Heart right ventricle (tissue), 16 donors: ENCODE results near the gene SMG6. TPM values are rescaled to one million over a fixed set of nuclear protein-coding genes. Genes with fewer than 3 reads are reported as not detected.
A peak's percentile ranks its signal among the peaks of the same experiment; 100 is the strongest.

Experiments
- ATAC-seq, 8 donors: fragments of 200-7000 bp; cut with Tn5 transposase; one replicate each; pipeline ENCODE4 v1.9.1; 2020; ENCODE audit warnings: mild to moderate bottlenecking in 8 of 8, moderate library complexity in 8 of 8, moderate number of reproducible peaks in 1 of 8
- DNase-seq, 2 donors: peaks; one replicate each; pipeline ENCODE4 v3.0.0-alpha.2; 2020
- H3K27ac ChIP-seq, 10 donors: fragments of 200-600 bp; sonication (generic) in 2 of 10; one replicate each; pipeline versions ENCODE4 v1.5.0 to v1.8.0; 2020 to 2022; ENCODE audit warnings: mild to moderate bottlenecking in 3 of 10
- H3K27me3 ChIP-seq, 7 donors: fragments of 200-600 bp; one replicate each; pipeline ENCODE4 v1.8.0; 2021 to 2022; ENCODE audit warnings: mild to moderate bottlenecking in 2 of 7
- H3K36me3 ChIP-seq, 9 donors: fragments of 200-600 bp; sonication (generic) in 1 of 9; one replicate each; pipeline versions ENCODE4 v1.5.0 to v1.8.0; 2020 to 2022; ENCODE audit warnings: mild to moderate bottlenecking in 2 of 9
- H3K4me1 ChIP-seq, 9 donors: fragments of 200-600 bp; sonication (generic) in 1 of 9; one replicate each; pipeline versions ENCODE4 v1.5.0 to v1.8.0; 2020 to 2022; ENCODE audit warnings: mild to moderate bottlenecking in 4 of 9
- H3K4me3 ChIP-seq, 10 donors: fragments of 200-600 bp; sonication (generic) in 2 of 10; one replicate each; pipeline versions ENCODE4 v1.5.0 to v1.8.0; 2020 to 2022; ENCODE audit warnings: mild to moderate bottlenecking in 7 of 10, moderate library complexity in 2 of 10
- H3K9me3 ChIP-seq, 11 donors: fragments of 200-600 bp in 10 of 11; sonication (generic) in 2 of 11; one replicate each; pipeline versions ENCODE4 v1.5.0 to v1.8.0; 2013 to 2022; ENCODE audit warnings: mild to moderate bottlenecking in 2 of 11, control low read depth in 1 of 11, moderate library complexity in 1 of 11
- CTCF ChIP-seq, 9 donors: fragments of 200-600 bp; sonication (generic) in 2 of 9; IDR thresholded peaks; one replicate each; pipeline versions ENCODE4 v1.5.0 to v1.8.0; 2021 to 2022; ENCODE audit warnings: antibody characterized with exemption in 9 of 9, mild to moderate bottlenecking in 5 of 9, moderate library complexity in 1 of 9
- WGBS, 2 donors: extraction: QIAGEN DNeasy Blood & Tissue Kit; methylation state at CpG; one replicate each; pipeline ENCODE4 v1.1.7; 2013; ENCODE audit warnings: inconsistent platforms in 1 of 2; 5-methylcytosine and 5-hydroxymethylcytosine counted together
- intact Hi-C, 10 donors: fragments of 100-400 bp; cut with DNase I; formaldehyde crosslinking; loops; one replicate each; pipeline versions ENCODE4 v1.11.1 to v1.14.2; 2022
- polyA plus RNA-seq, 2 donors: library from polyadenylated mRNA; stranded (reverse); fragments of 200-250 nt; gene quantifications; one replicate each; pipeline ENCODE4 v1.2.3, GENCODE V29; 2013
- total RNA-seq, 10 donors: library from RNA; stranded (reverse); fragmentation: NEBNext Ultra II Directional in 3 of 10; extraction: Animal tissue kit (Norgen Biotek cat#: 25700) in 3 of 10; gene quantifications; one replicate each; pipeline versions ENCODE4 v1.2.1 to v1.2.4, GENCODE V29; 2021 to 2023
- donor health status: Arrhythmogenic right ventricular cardiomyopathy.
- donor health status: ischemic (EF 13 %, LVEDD 7.1; RV severe dilation, severe dysfunction).
- donor health status: healthy with polysubstance abuse.
- donor health status: DM: no; HTN: yes; CAD: no.
- donor health status: DM: no; HTN: no; CAD: no.
- donor health status: ischemic (EF 25% LVEDD 6.9; RV normal size, moderate dysfunction).
- donor health status: ischemic (EF 25% LVEDD 5.7; RV mildly dilated, moderate dysfunction).
- donor health status: healthy.
- donor health status: DM: yes; HTN: yes; CAD: no.
- donor health status: Ischemic cardiomyopathy.
- donor health status: ischemic (EF 35%, LVEDD 5.7; RV mildly dilated, moderate dysfunction).
- donor health status: nonischemic (EF 11% LVEDD 7.7; RV severe dilation, severe dysfunction).
- donor health status: DM: yes; HTN: yes; CAD: no.
- donor health status: PGD.
- donor health status: ischemic (EF 29% LVEDD 5.4; RV normal size, mild dysfunction).
- donor health status: nonischemic (EF 23%, LVEDD 6.1; RV moderate dilation, normal function).

The SMG6 gene
- total and polyA plus RNA-seq, 12 donors, result 13.6 to 28.1 (median 19.6) TPM

DNA sequence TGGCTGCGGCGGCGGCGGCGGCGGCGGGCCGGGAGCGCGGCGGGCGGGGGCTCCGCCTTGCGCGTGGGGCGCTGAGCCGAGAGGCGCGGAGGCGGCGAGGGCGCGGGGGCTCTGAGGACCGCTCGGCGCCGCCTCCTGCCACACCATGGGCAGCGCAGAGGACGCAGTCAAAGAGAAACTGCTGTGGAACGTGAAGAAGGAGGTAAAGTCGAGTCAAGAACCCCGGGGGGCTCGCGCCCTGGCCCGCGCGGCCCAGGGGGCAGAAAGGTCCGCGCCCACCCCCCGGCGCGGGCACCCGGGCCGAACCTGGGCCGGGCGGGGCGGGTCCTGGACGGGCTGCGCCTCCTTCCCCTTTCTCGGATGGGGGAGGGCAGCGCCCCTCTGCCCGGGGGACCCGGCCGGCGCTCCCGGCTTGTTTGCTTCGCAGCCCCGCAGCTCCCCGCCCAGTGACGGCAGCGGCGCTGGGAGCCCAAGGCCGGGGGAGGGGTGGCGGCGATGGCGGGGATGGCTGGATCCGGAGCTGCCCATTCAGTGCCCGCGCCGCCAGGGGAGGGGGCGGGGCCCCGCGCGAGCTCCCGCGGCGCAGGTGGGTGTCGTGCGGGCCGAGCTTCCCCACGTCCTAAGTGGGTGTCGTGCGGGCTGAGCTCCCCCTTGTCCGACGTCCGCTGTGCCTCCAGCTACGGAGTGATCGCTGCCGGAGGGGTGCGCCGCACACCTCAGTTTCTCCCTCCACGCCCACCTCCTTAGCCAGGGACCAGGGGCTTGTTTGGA, 34.1 kb upstream of the SMG6 start:
- DNase-seq (peak; percentile 36 to 70), ATAC-seq (peak in 7 of 8 donors; percentile 13 to 58 (median 25))
- Histone ChIP-seq H3K9me3 (no peaks in the 10 kb centered on the region), H3K4me1 (peaks cover 7 to 31% (median 25%) of the 10 kb centered on the region in 9 donors), H3K36me3 (peaks cover 0 to 49% (median 23%) of the 10 kb centered on the region in 9 donors), H3K27me3 (no peaks in the 10 kb centered on the region), H3K4me3 (peak overlapping the region; percentile 63 to 97 (median 86)), H3K27ac (peak overlapping the region; percentile 63 to 92 (median 86))
- intact Hi-C loops, result no loop called here
- WGBS, 2 donors, result 1 to 2% methylated on average over 57 to 91 of the region's 92 CpGs
- TF ChIP-seq CTCF (IDR thresholded peaks at IDR 0.05), result peak in 2 of 9 donors; percentile 9 to 10

DNA sequence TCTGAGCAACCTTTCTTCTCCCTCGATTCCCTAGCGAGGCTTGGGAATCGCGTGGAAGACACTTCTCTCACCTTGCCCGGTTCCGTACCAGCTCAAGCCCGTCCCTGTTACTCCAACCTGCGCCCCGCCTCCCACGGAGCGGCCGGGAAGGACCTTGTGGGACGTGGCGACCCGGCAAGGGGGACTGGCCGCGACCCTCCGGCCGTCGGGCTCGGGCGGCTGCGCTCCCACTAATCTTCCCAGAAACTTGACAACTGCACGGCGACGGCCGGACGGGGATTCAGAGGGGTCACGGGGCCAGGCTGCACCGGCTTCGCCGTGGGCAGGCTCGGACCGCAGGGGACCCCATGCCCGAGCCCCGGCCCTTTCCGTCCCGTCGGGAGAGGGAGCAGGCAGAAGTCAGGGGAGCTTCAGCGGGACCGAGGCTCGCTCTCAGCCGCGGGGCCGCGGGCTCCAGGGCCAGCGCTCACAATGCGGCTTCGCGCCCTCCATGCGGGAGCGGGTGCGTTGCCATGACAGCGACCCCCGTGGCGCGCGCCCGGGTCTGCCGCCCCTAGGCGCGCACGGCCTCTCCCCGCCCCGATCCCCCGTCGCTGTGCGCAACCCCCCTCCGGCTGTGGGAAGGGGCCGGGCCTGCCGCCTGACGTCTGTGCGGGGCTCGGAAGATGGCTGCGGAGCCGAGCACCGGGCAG, 33.4 kb upstream of the SMG6 start, which contains the start of gene SGSM2:
SGSM2 (plus strand) TSS at position 650 of the 692 bp plus-strand sequence. CDS start 188 bp downstream, outside the sequence.
- peak within 1 kb of the TSS; percentile 63 to 92 (median 86) for H3K27ac ChIP-seq
- intact Hi-C loops, result no loop called here

GRCh38 chr17:2336215-2336851, 32.7 kb upstream of the SMG6 start, which contains the start of gene TSR1:
Gene TSR1, minus strand, starts transcription at chr17:2336457. Its CDS starts 30 bp downstream, at chr17:2336427.
- no peaks in the 10 kb centered on the region for H3K27me3 ChIP-seq
- WGBS, 2 donors, result 1% methylated on average over 48 of the region's 48 CpGs
- DNase-seq, result peak; percentile 92
- TF ChIP-seq CTCF (IDR thresholded peaks at IDR 0.05), result peak in 7 of 9 donors; percentile 17 to 62 (median 39)
- peak within 1 kb of the TSS; percentile 63 to 97 (median 86) for H3K4me3 ChIP-seq
- no peaks in the 10 kb centered on the region for H3K9me3 ChIP-seq
- intact Hi-C loops, result no loop called here
- peak; percentile 95 to 99 (median 97) for ATAC-seq
- H3K27ac ChIP-seq, result peak within 1 kb of the TSS; percentile 63 to 92 (median 86)
- peaks cover 7 to 31% (median 25%) of the 10 kb centered on the region in 9 donors for H3K4me1 ChIP-seq
- peaks cover 0 to 49% (median 36%) of the 10 kb centered on the region in 9 donors for H3K36me3 ChIP-seq

More for the DNA sequence above, 33.4 kb upstream of the SMG6 start, which contains the start of gene SGSM2:
- TF ChIP-seq CTCF (IDR thresholded peaks at IDR 0.05), result no peak
- 1% methylated on average over 67 to 77 of the region's 77 CpGs for WGBS, 2 donors
- DNase-seq (peak; percentile 71 to 74), ATAC-seq (peak; percentile 67 to 87 (median 70))
- H3K27me3 ChIP-seq, result no peaks in the 10 kb centered on the region
- H3K4me1 ChIP-seq, result peaks cover 7 to 31% (median 25%) of the 10 kb centered on the region in 9 donors
- peaks cover 0 to 49% (median 30%) of the 10 kb centered on the region in 9 donors for H3K36me3 ChIP-seq
- no peaks in the 10 kb centered on the region for H3K9me3 ChIP-seq
- peak within 1 kb of the TSS; percentile 63 to 97 (median 86) for H3K4me3 ChIP-seq
